GM13976 (cell line): ENCODE measurements around the gene AUTS2.

Experiments
- DNase-seq: peaks from one replicate; pipeline ENCODE4 v3.0.0; 2012; ENCODE audit warnings: low spot score
- in situ Hi-C: fragments of 300-500 bp; cut with MboI; formaldehyde crosslinking; loops from one replicate; pipeline ENCODE4 v1.12.0; 2022; ENCODE audit warnings: low sequenced_read_pairs, mixed read lengths, inconsistent platforms; ENCODE audit not compliant: unreplicated experiment
- TF ChIP-seq, protein P1 (sequence below): IDR thresholded peaks from 2 replicates; pipeline ENCODE4 v1.5.1; 2012; ENCODE audit warnings: borderline replicate concordance, mild to moderate bottlenecking; ENCODE audit not compliant: insufficient read depth; ENCODE audit errors: extremely low read depth, missing control alignments, control extremely low read depth

AUTS2 gene

GRCh38 chr7:69612981-69613380 is 14.7 kb downstream of the AUTS2 start:
- DNase-seq = no peak
- TF ChIP-seq, protein P1, sequence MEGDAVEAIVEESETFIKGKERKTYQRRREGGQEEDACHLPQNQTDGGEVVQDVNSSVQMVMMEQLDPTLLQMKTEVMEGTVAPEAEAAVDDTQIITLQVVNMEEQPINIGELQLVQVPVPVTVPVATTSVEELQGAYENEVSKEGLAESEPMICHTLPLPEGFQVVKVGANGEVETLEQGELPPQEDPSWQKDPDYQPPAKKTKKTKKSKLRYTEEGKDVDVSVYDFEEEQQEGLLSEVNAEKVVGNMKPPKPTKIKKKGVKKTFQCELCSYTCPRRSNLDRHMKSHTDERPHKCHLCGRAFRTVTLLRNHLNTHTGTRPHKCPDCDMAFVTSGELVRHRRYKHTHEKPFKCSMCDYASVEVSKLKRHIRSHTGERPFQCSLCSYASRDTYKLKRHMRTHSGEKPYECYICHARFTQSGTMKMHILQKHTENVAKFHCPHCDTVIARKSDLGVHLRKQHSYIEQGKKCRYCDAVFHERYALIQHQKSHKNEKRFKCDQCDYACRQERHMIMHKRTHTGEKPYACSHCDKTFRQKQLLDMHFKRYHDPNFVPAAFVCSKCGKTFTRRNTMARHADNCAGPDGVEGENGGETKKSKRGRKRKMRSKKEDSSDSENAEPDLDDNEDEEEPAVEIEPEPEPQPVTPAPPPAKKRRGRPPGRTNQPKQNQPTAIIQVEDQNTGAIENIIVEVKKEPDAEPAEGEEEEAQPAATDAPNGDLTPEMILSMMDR = no peak
- in situ Hi-C loops = no loop called here

DNA sequence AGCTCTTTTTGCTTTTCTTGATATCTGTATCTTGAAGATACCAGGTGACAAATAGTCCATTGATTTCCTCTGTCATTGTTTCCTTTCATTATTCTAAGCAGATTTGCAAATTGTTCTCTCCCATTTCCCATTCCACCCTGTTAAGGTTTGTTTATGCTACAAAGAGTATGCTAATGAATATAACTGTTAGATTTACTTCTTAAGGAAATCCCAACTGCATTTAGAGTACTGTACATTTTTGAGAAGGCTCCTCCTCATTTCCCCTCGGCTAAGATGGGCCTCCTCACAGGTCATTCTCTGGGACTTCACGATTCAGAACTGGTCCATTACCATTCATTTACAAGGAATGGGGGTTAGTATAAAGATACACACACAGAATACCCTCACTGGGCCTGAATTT is 15.6 kb downstream of the AUTS2 start:
- in situ Hi-C loops = no loop called here
- TF ChIP-seq, protein P1 = no peak
- DNase-seq = no peak

DNA sequence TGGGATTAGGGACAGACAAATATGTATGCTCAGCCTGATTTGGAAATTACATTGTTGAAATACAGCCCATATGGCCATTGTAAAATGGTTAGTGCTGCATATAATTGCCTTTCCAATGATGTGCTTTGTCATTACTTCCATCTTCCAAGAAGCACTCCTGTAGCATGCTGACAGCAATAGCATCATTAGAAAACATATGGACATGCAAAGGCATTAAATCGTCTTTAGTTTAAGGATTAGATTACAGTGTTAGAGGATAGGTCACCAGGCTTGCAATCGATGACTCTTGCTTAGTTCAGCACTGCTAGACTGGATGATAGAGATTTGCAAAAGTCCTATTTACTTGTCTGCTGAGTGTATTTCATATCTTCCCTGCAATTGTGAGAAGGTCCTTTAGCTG is 17.4 kb downstream of the AUTS2 start:
- DNase-seq = no peak
- in situ Hi-C loops = no loop called here

GRCh38 chr7:69617364-69617763 is 19.1 kb downstream of the AUTS2 start:
- in situ Hi-C loops = no loop called here
- no peak for DNase-seq
- TF ChIP-seq, protein P1 = no peak

More for the DNA sequence above, 17.4 kb downstream of the AUTS2 start:
- TF ChIP-seq, protein P1 = no peak

- TF ChIP-seq, protein P1 = no peak
- no peak for DNase-seq
- in situ Hi-C loops = no loop called here
Observed at GRCh38 chr7:69619054-69619453, 20.8 kb downstream of the AUTS2 start.

DNA sequence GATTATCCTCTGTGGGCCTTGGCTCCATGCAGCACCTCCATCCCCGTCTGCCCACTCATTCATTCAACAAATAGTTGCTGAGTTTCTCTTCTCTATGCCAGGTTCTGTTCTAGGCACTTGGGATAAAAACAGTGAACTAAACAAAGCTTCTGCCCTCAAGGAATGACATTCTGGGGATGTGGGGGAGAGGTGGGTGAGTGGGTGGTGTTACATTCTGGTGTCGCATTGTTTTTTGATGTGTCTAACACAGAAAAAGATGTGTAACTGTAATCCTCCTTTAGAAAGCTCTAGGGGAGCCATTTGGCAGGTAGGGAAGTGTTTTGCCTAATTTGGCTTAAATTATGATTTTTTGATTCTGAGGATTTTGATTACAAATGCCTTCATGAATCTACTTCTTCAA is 21.4 kb downstream of the AUTS2 start:
- no peak for DNase-seq

DNA sequence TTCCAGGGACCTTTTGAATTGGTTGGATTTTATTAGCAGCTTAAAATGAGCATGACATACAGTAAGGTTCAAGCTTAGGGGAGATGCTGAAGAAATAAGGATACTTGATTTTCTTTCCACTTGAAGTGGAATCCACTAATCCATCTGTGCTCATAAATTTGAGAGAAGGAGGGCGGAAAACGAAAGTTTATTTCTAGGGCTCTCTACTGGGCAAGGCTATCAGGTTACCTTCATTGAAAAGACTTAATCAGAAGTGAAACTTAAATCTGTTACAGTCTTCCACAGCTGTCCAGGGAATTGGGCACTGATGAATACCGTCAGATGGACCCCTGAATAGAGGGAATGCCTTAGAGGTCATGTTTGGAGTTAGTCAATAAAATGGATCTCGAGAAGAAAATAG is 21.8 kb downstream of the AUTS2 start:
- TF ChIP-seq, protein P1 = no peak
- in situ Hi-C loops = no loop called here

More for the DNA sequence above, 21.4 kb downstream of the AUTS2 start:
- in situ Hi-C loops = no loop called here
- TF ChIP-seq, protein P1 = no peak

More for the DNA sequence above, 21.8 kb downstream of the AUTS2 start:
- no peak for DNase-seq
